Right lobe of liver (tissue), 6 donors: Measurements from ENCODE around the gene SPSB2. TPM values are rescaled to one million over a fixed set of nuclear protein-coding genes. Genes with fewer than 3 reads are reported as not detected.
"Not testable (repeated sequence)": the region's sequence is repeated elsewhere in the genome, so short reads cannot be mapped to it uniquely, and the experiment has no call there.

Experiments used
- ATAC-seq, 4 donors: fragments of 200-7000 bp; cut with Tn5 transposase; one replicate each; pipeline ENCODE4 v1.9.1; 2020; ENCODE audit warnings: mild to moderate bottlenecking in 4 of 4, moderate library complexity in 4 of 4
- DNase-seq, 3 donors: peaks; one replicate each; pipeline ENCODE4 v3.0.0-alpha.2; 2020
- H3K27ac ChIP-seq, 3 donors: fragments of 200-600 bp; one replicate each; pipeline ENCODE4 v1.8.0; 2022
- H3K27me3 ChIP-seq, 2 donors: fragments of 200-600 bp; one replicate each; pipeline ENCODE4 v1.8.0; 2022
- H3K36me3 ChIP-seq, 4 donors: fragments of 200-600 bp; sonication (generic) in 1 of 4; one replicate each; pipeline versions ENCODE4 v1.5.1 to v1.8.0; 2017 to 2022; ENCODE audit warnings: control low read depth in 1 of 4
- H3K4me1 ChIP-seq, 4 donors: fragments of 200-600 bp; sonication (generic) in 1 of 4; one replicate each; pipeline versions ENCODE4 v1.5.1 to v1.8.0; 2017 to 2022; ENCODE audit warnings: control low read depth in 1 of 4
- H3K4me3 ChIP-seq, 3 donors: fragments of 200-600 bp; one replicate each; pipeline ENCODE4 v1.8.0; 2022
- H3K9me3 ChIP-seq, 4 donors: fragments of 200-600 bp; sonication (generic) in 1 of 4; one replicate each; pipeline versions ENCODE4 v1.5.1 to v1.8.0; 2017 to 2022; ENCODE audit warnings: control low read depth in 1 of 4
- POLR2A ChIP-seq: fragments of 450-650 bp; IDR thresholded peaks from one replicate; pipeline ENCODE4 v1.6.1; 2017; ENCODE audit warnings: antibody characterized with exemption, mild to moderate bottlenecking
- WGBS: methylation state at CpG from one replicate; pipeline ENCODE4 v1.1.6; 2018; ENCODE audit warnings: low coverage, low lambda C conversion rate; ENCODE audit not compliant: insufficient coverage; ENCODE audit errors: missing lambda C conversion rate; 5-methylcytosine and 5-hydroxymethylcytosine counted together
- intact Hi-C, 2 donors: fragments of 100-400 bp; cut with DNase I; formaldehyde crosslinking; loops; one replicate each; pipeline versions ENCODE4 v1.11.2 to v1.14.1; 2022
- total RNA-seq, 6 experiments: library from RNA; depleted of rRNA in 2 of 6; stranded (reverse); fragments of >200 nt in 2 of 6; fragmentation: NEBNext Ultra II Directional in 3 of 6; extraction: Animal tissue kit (Norgen Biotek cat#: 25700) in 3 of 6; gene quantifications; one replicate each; pipeline versions ENCODE4 v1.1.0 to v1.2.4, GENCODE V29; 2016 to 2023
- TF ChIP-seq, protein P1 (sequence below), 4 donors: fragments of 200-600 bp in 3 of 4; fragments of 450-650 bp in 1 of 4; IDR thresholded peaks; one replicate each; pipeline versions ENCODE4 v1.5.1 to v1.8.0; 2016 to 2022; ENCODE audit warnings: antibody characterized with exemption in 4 of 4, mild to moderate bottlenecking in 2 of 4
- donor health status: DM: no; HTN: yes; CAD: no.
- donor health status: DM: no; HTN: no; CAD: no.
- donor health status: DM: no; HTN: no; CAD: no.
- donor health status: DM: no; HTN: yes; CAD: no.
- donor health status: DM: no; HTN: yes; CAD: no.

The SPSB2 gene
- total RNA-seq, 6 experiments from 2014 or later: 1.7 to 5.3 (median 3.6) TPM

DNA sequence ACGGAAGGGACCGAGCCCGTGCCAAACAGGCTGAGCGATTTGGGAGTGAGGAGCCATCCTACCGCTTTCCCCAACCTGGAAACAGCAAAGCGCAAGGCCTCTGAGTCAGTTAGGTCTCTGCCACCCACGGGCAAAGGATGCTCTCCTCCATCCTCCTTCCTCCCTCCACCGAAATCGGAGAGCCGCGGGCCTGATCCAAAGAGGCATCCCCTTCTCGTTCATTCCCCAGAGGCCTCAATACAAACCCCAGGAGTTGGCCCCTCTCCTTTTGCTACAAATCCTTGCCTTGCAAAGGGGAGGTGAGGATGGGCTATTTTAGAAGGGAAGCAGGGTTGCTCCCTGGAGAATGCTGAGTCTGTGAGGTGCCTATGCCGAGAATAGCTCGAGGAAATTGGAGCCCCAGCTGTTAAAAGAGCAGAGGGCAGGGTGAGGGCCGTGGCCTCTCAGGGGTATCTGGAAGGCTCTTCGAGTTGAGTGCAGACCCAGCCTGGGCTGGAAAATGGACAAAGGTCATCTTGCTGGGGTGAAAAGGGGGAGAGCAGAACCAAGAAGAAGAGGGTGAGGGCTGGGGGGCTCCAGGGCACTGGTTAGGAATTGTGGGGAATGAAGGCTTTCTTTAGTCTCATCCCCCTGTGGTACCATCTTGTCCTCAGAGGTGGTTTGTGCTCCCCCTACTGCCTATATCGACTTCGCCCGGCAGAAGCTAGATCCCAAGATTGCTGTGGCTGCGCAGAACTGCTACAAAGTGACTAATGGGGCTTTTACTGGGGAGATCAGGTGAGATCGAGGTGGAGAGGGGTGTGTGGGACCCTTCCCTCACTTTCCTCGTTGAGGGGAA, 4.7 kb downstream of the SPSB2 start:
- Histone ChIP-seq H3K9me3 (no peaks in the 10 kb centered on the region), H3K27me3 (no peaks in the 10 kb centered on the region), H3K4me1 (peaks cover 0 to 33% (median 10%) of the 10 kb centered on the region in 4 donors), H3K36me3 (peaks cover 0 to 22% (median 12%) of the 10 kb centered on the region in 4 donors), H3K27ac (peak overlapping the region; percentile 93 to 97 (median 93)), H3K4me3 (peak overlapping the region; percentile 93 to 98 (median 96))
- WGBS: 3% methylated on average over 19 of the region's 22 CpGs
- DNase-seq: no peak
- TF ChIP-seq POLR2A: no peak
- TF ChIP-seq, protein P1, sequence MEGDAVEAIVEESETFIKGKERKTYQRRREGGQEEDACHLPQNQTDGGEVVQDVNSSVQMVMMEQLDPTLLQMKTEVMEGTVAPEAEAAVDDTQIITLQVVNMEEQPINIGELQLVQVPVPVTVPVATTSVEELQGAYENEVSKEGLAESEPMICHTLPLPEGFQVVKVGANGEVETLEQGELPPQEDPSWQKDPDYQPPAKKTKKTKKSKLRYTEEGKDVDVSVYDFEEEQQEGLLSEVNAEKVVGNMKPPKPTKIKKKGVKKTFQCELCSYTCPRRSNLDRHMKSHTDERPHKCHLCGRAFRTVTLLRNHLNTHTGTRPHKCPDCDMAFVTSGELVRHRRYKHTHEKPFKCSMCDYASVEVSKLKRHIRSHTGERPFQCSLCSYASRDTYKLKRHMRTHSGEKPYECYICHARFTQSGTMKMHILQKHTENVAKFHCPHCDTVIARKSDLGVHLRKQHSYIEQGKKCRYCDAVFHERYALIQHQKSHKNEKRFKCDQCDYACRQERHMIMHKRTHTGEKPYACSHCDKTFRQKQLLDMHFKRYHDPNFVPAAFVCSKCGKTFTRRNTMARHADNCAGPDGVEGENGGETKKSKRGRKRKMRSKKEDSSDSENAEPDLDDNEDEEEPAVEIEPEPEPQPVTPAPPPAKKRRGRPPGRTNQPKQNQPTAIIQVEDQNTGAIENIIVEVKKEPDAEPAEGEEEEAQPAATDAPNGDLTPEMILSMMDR (IDR thresholded peaks at IDR 0.05): no peak
- ATAC-seq: no peak
- intact Hi-C loops: no loop called here

GRCh38 chr12:6867413-6868210, 5.5 kb downstream of the SPSB2 start, which contains the start of gene TPI1:
Gene TPI1, plus strand, starts transcription at chr12:6867531. Its CDS starts 36 bp downstream, at chr12:6867567.
- intact Hi-C loops: no loop called here
- Histone ChIP-seq H3K4me3 (peak within 1 kb of the TSS; percentile 93 to 98 (median 96)), H3K4me1 (peaks cover 0 to 33% (median 10%) of the 10 kb centered on the region in 4 donors), H3K27me3 (no peaks in the 10 kb centered on the region), H3K36me3 (peaks cover 0 to 27% (median 12%) of the 10 kb centered on the region in 4 donors), H3K27ac (peak within 1 kb of the TSS; percentile 93 to 97 (median 93)), H3K9me3 (no peaks in the 10 kb centered on the region)
- DNase-seq: peak; percentile 90 to 93 (median 92)
- peak; percentile 74 to 88 (median 84) for ATAC-seq
- TF ChIP-seq POLR2A: peak; percentile 98
- TF ChIP-seq, protein P1 (IDR thresholded peaks at IDR 0.05): no peak
- 3% methylated on average over 10 of the region's 86 CpGs for WGBS

DNA sequence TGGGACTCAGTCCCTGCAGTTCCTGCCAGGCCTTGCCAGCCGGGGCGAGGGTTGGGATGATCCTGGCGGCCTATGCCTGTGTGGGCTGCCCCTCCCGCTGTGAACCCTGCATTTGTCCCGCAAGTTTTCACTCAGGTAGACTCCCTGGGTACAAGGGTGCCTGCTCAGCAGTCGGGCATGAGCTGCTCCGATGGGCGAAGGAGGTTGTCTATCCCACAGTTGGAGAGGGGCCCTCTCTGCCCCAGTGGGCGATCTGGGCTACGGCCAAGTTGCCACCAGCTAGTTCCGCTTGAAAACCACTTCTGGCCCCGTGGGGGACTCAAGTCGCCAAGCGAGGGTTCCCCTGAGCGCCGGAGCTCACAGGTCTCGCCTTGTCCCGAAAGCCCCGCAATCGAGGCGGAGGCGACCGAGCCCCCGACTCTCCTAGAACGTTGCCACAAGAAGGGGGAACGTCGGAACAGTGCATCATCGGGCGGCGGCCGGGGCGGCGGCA, 6.1 kb downstream of the SPSB2 start:
- peaks cover 0 to 32% (median 15%) of the 10 kb centered on the region in 4 donors for H3K36me3 ChIP-seq
- intact Hi-C loops: no loop called here
- DNase-seq (peak; percentile 71 to 86 (median 86)), ATAC-seq (peak; percentile 41 to 59 (median 58))
- 0% methylated on average over 4 of the region's 33 CpGs for WGBS
- H3K9me3 ChIP-seq: no peaks in the 10 kb centered on the region
- H3K4me3 ChIP-seq: peak overlapping the region; percentile 93 to 98 (median 96)
- TF ChIP-seq, protein P1 (IDR thresholded peaks at IDR 0.05): no peak
- no peak for TF ChIP-seq POLR2A
- no peaks in the 10 kb centered on the region for H3K27me3 ChIP-seq
- peak overlapping the region; percentile 67 to 97 (median 93) for H3K27ac ChIP-seq
- peaks cover 0 to 30% (median 10%) of the 10 kb centered on the region in 4 donors for H3K4me1 ChIP-seq

GRCh38 chr12:6866163-6866919, 6.8 kb downstream of the SPSB2 start:
- Histone ChIP-seq H3K36me3 (peaks cover 0 to 36% (median 18%) of the 10 kb centered on the region in 4 donors), H3K4me1 (peaks cover 0 to 24% (median 10%) of the 10 kb centered on the region in 4 donors), H3K27ac (peak overlapping the region; percentile 67 to 97 (median 93)), H3K9me3 (no peaks in the 10 kb centered on the region), H3K4me3 (peak overlapping the region in 2 of 3 donors; percentile 93 to 96), H3K27me3 (no peaks in the 10 kb centered on the region)
- TF ChIP-seq POLR2A: no peak
- TF ChIP-seq, protein P1 (IDR thresholded peaks at IDR 0.05): no peak
- 61% methylated on average over 11 of the region's 19 CpGs for WGBS
- DNase-seq (peak in 1 of 3 donors; percentile 36), ATAC-seq (no peak)
- intact Hi-C loops: no loop called here

DNA sequence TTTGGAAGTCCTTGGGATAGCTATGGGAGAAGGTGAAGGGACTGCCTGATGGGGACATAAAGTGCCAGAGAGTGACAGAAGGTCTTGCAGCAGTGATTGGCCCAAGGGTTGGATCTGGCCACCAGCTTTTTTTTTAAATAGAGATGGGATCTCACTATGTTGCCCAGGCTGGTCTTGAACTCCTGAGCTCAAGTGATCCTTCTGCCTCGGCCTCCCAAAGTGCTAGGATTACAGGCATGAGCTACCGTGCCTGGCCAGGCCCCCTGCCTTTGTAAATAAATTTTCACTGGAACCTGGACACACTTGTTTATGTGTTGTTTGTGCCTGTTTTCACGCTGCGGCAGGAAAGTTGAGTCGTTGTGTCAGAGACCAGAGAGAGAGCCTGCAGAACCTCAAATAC, 7.8 kb downstream of the SPSB2 start:
- H3K9me3 ChIP-seq, intact Hi-C loops, H3K27ac ChIP-seq, ATAC-seq, H3K4me3 ChIP-seq, H3K27me3 ChIP-seq: not testable (repeated sequence)
- H3K36me3 ChIP-seq: peaks cover 0 to 36% (median 19%) of the 10 kb centered on the region in 4 donors
- DNase-seq: peak in 2 of 3 donors; percentile 13 to 30
- WGBS: 97% methylated on average over 4 of the region's 5 CpGs
- H3K4me1 ChIP-seq: peaks cover 0 to 21% (median 10%) of the 10 kb centered on the region in 4 donors
